Keratinocyte (primary cell): ENCODE data around the gene ERC2. TPM values are rescaled to one million over a fixed set of nuclear protein-coding genes. Genes with fewer than 3 reads are reported as not detected.

ENCODE experiments used
- DNase-seq: peaks from one replicate; pipeline ENCODE4 v3.0.0-alpha.2; 2011; ENCODE audit warnings: low read depth, missing footprints, low spot score
- FAIRE-seq: peaks from 2 replicates; lab custom pipeline; 2011; peaks lifted over from hg19 to GRCh38; lab: Jason Lieb, UNC
- H2AFZ ChIP-seq: 2 replicates; pipeline ENCODE4 v1.6.0; 2012; ENCODE audit warnings: low read length, control low read depth, inconsistent platforms; ENCODE audit not compliant: control insufficient read depth
- H3K27ac ChIP-seq: 2 replicates; pipeline ENCODE4 v1.5.1; 2011; ENCODE audit warnings: low read length; ENCODE audit not compliant: control insufficient read depth, insufficient read depth
- H3K27me3 ChIP-seq: 3 replicates; pipeline ENCODE4 v1.6.0; 2011; ENCODE audit warnings: low read length; ENCODE audit not compliant: control insufficient read depth, insufficient read depth; ENCODE audit errors: extremely low read depth
- H3K36me3 ChIP-seq, 2 experiments: 2 replicates in 1 of 2; 3 replicates in 1 of 2; pipeline ENCODE4 v1.5.1; 2011; ENCODE audit warnings: low read length in 2 of 2, mild to moderate bottlenecking in 1 of 2; ENCODE audit not compliant: control insufficient read depth in 2 of 2, insufficient read depth in 2 of 2; ENCODE audit errors: extremely low read depth in 1 of 2
- H3K4me1 ChIP-seq: 3 replicates; pipeline ENCODE4 v1.5.1; 2011; ENCODE audit warnings: low read length; ENCODE audit not compliant: control insufficient read depth, insufficient read depth; ENCODE audit errors: extremely low read depth
- H3K4me2 ChIP-seq: 3 replicates; pipeline ENCODE4 v1.6.0; 2011; ENCODE audit warnings: low read depth, low read length; ENCODE audit not compliant: control insufficient read depth, insufficient read depth; ENCODE audit errors: extremely low read depth
- H3K4me3 ChIP-seq, 3 experiments: fragments of 200-600 bp in 1 of 3; sonication (generic) in 1 of 3; 2 replicates in 2 of 3; 3 replicates in 1 of 3; pipeline ENCODE4 v1.5.1; 2011 to 2016; ENCODE audit warnings: low read length in 3 of 3, mild to moderate bottlenecking in 3 of 3, control low read depth in 2 of 3, inconsistent platforms in 1 of 3, low read depth in 1 of 3, mixed read lengths in 1 of 3, mixed run types in 1 of 3, moderate library complexity in 1 of 3; ENCODE audit not compliant: control insufficient read depth in 2 of 3, insufficient read depth in 2 of 3; ENCODE audit errors: extremely low read depth in 1 of 3
- H3K79me2 ChIP-seq: 2 replicates; pipeline ENCODE4 v1.6.0; 2012; ENCODE audit warnings: low read length; ENCODE audit not compliant: control insufficient read depth, insufficient read depth
- H3K9ac ChIP-seq: 3 replicates; pipeline ENCODE4 v1.6.0; 2011; ENCODE audit warnings: low read length; ENCODE audit not compliant: control insufficient read depth, insufficient read depth; ENCODE audit errors: extremely low read depth
- H3K9me1 ChIP-seq: 3 replicates; pipeline ENCODE4 v1.6.0; 2011; ENCODE audit warnings: low read length; ENCODE audit not compliant: control insufficient read depth, insufficient read depth; ENCODE audit errors: extremely low read depth
- H3K9me3 ChIP-seq: 2 replicates; pipeline ENCODE4 v1.5.1; 2012; ENCODE audit warnings: low read depth, low read length; ENCODE audit not compliant: control insufficient read depth
- H4K20me1 ChIP-seq: 3 replicates; pipeline ENCODE4 v1.6.0; 2011; ENCODE audit warnings: low read length; ENCODE audit not compliant: control insufficient read depth, insufficient read depth; ENCODE audit errors: extremely low read depth
- EZH2 ChIP-seq: IDR thresholded peaks from one replicate; pipeline ENCODE4 v1.6.1; 2012; ENCODE audit warnings: inconsistent platforms, mild to moderate bottlenecking, low read length, moderate library complexity
- dilution Hi-C: fragments of 300-500 bp; cut with MboI; formaldehyde crosslinking; loops from one replicate; pipeline ENCODE4 v1.7.0; 2020; ENCODE audit warnings: low sequenced_read_pairs; ENCODE audit not compliant: extremely low pct_ligation_motif_present
- polyA plus RNA-seq, 5 experiments: library from polyadenylated mRNA; depleted of rRNA in 3 of 5; stranded (reverse) in 3 of 5; stranded (forward) in 1 of 5; unstranded in 1 of 5; fragments of >200 nt; gene quantifications; 1 replicate in 1 of 5; 2 replicates in 3 of 5; 3 replicates in 1 of 5; pipeline versions ENCODE4 v1.2.1 to v1.2.3, GENCODE V29; 2011 to 2012; ENCODE audit warnings: missing spikeins in 2 of 5, low read depth in 1 of 5, low replicate concordance in 1 of 5
- TF ChIP-seq, protein P1 (sequence below), 3 experiments: IDR thresholded peaks in 1 of 3; conservative IDR thresholded peaks in 1 of 3; optimal IDR thresholded peaks in 1 of 3; 2 replicates in 2 of 3; 3 replicates in 1 of 3; pipeline versions ENCODE3 to v1.5.1; 2011; ENCODE audit warnings: low read length in 3 of 3, mild to moderate bottlenecking in 3 of 3, moderate library complexity in 2 of 3, control low read depth in 1 of 3, inconsistent platforms in 1 of 3; ENCODE audit not compliant: insufficient read depth in 2 of 3; ENCODE audit errors: extremely low read depth in 1 of 3

Gene ERC2
- polyA plus RNA-seq, 1 donor (not counting 4 experiments of a cell fraction or from before 2014, with no cell fraction given), result 0.08 TPM

DNA sequence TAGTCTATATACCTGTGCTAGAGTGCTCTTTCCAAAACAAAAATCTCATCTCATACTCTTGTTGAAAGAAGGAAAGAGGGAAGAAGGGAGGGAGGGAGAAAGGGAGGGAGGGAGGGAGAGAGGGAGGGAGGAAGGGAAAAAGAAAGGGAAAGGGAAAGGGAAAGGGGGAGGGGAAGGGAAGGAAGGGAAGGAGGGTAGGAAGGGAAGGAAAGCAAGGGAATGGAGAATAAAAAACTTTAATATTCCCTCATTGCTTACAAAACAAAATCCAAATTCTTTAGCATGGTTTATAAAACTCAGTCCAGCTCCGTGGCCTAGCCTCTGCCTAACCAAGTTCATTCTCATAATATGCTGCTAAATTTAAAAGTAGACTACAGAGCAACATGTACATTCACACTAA, 104.5 kb downstream of the ERC2 start:
- dilution Hi-C loops, result no loop called here

DNA sequence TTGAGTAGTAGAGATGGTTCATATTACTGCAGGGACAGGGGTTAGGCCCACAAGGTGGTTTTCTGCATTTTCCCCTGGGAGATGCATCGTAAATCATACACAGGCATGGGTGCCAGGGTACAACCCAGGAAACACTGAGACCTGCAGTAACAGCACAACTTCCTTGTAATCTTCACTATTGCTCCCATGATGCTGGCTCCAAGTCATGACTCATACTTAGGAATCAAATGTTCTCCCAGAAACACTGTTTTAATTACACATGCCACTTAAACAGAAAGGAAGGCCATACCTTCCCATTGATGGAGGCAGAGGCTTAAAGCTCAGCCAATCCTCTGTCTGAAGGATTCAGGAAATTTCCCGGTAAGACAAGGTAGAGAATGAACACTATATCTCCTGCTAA, 106.5 kb downstream of the ERC2 start:
- FAIRE-seq (no peak), DNase-seq (no peak)
- no peak for TF ChIP-seq EZH2
- TF ChIP-seq, protein P1, sequence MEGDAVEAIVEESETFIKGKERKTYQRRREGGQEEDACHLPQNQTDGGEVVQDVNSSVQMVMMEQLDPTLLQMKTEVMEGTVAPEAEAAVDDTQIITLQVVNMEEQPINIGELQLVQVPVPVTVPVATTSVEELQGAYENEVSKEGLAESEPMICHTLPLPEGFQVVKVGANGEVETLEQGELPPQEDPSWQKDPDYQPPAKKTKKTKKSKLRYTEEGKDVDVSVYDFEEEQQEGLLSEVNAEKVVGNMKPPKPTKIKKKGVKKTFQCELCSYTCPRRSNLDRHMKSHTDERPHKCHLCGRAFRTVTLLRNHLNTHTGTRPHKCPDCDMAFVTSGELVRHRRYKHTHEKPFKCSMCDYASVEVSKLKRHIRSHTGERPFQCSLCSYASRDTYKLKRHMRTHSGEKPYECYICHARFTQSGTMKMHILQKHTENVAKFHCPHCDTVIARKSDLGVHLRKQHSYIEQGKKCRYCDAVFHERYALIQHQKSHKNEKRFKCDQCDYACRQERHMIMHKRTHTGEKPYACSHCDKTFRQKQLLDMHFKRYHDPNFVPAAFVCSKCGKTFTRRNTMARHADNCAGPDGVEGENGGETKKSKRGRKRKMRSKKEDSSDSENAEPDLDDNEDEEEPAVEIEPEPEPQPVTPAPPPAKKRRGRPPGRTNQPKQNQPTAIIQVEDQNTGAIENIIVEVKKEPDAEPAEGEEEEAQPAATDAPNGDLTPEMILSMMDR (optimal IDR thresholded peaks at IDR 0.05 in 1 of 3, IDR thresholded peaks at IDR 0.05 in 1 of 3, conservative IDR thresholded peaks at IDR 0.05 in 1 of 3; ENCODE audit: extremely low read depth in 1 of 3, insufficient read depth in 2 of 3, low read length in 3 of 3), result no peak
- H3K36me3 ChIP-seq, result no peaks in the 10 kb centered on the region
- no peaks in the 10 kb centered on the region for H3K27me3 ChIP-seq
- no peak overlapping the region for H3K4me2 ChIP-seq
- dilution Hi-C loops, result no loop called here
- H4K20me1 ChIP-seq, result no peaks in the 10 kb centered on the region
- H3K9ac ChIP-seq, result no peak overlapping the region
- no peaks in the 10 kb centered on the region for H3K79me2 ChIP-seq
- H3K27ac ChIP-seq, result no peak overlapping the region
- no peaks in the 10 kb centered on the region for H3K9me1 ChIP-seq
- no peaks in the 10 kb centered on the region for H3K9me3 ChIP-seq
- H2AFZ ChIP-seq, result no peak overlapping the region
- H3K4me3 ChIP-seq, result no peak overlapping the region
- H3K4me1 ChIP-seq, result no peaks in the 10 kb centered on the region

More for the DNA sequence above, 104.5 kb downstream of the ERC2 start:
- no peaks in the 10 kb centered on the region for H4K20me1 ChIP-seq
- no peak for FAIRE-seq
- no peaks in the 10 kb centered on the region for H3K9me3 ChIP-seq
- H3K9ac ChIP-seq, result no peak overlapping the region
- no peaks in the 10 kb centered on the region for H3K36me3 ChIP-seq
- H2AFZ ChIP-seq, result no peak overlapping the region
- no peaks in the 10 kb centered on the region for H3K79me2 ChIP-seq
- DNase-seq, result no peak
- no peaks in the 10 kb centered on the region for H3K9me1 ChIP-seq
- no peaks in the 10 kb centered on the region for H3K27me3 ChIP-seq
- no peaks in the 10 kb centered on the region for H3K4me1 ChIP-seq
- H3K4me3 ChIP-seq, result no peak overlapping the region
- TF ChIP-seq, protein P1 (optimal IDR thresholded peaks at IDR 0.05 in 1 of 3, IDR thresholded peaks at IDR 0.05 in 1 of 3, conservative IDR thresholded peaks at IDR 0.05 in 1 of 3; ENCODE audit: extremely low read depth in 1 of 3, insufficient read depth in 2 of 3, low read length in 3 of 3), result no peak
- TF ChIP-seq EZH2, result no peak
- H3K4me2 ChIP-seq, result no peak overlapping the region
- H3K27ac ChIP-seq, result no peak overlapping the region
